HCT116 (cell line): ENCODE data around the gene NSUN7.

Source experiments
- CEBPB ChIP-seq: IDR thresholded peaks from 2 replicates; pipeline ENCODE4 v1.6.1; 2012; ENCODE audit warnings: low read depth
- CTCF ChIP-seq, 3 experiments: fragments of 200-600 bp in 1 of 3; sonication (generic) in 1 of 3; IDR thresholded peaks in 2 of 3; conservative IDR thresholded peaks in 1 of 3; 2 replicates each; pipeline ENCODE4 v1.5.1; 2012 to 2017; ENCODE audit warnings: low read depth in 2 of 3, low read length in 2 of 3, antibody characterized with exemption in 1 of 3, borderline replicate concordance in 1 of 3, control low read depth in 1 of 3, mild to moderate bottlenecking in 1 of 3, mixed read lengths in 1 of 3, mixed run types in 1 of 3, moderate library complexity in 1 of 3; ENCODE audit not compliant: insufficient read depth in 1 of 3
- EGR1 ChIP-seq: IDR thresholded peaks from 2 replicates; pipeline ENCODE4 v1.6.1; 2012; ENCODE audit warnings: low read depth
- EZH2 ChIP-seq: fragments of 200-600 bp; sonication (generic); IDR thresholded peaks from 2 replicates; pipeline ENCODE4 v1.6.1; 2017; ENCODE audit warnings: antibody characterized with exemption, mixed run types
- FOSL1 ChIP-seq: IDR thresholded peaks from 2 replicates; pipeline ENCODE4 v1.6.1; 2012; ENCODE audit warnings: low read depth
- POLR2A ChIP-seq: IDR thresholded peaks from 2 replicates; pipeline ENCODE4 v1.7.0; 2011; ENCODE audit warnings: borderline replicate concordance; ENCODE audit not compliant: insufficient read depth, insufficient read length; ENCODE audit errors: extremely low read depth
- POLR2AphosphoS5 ChIP-seq: IDR thresholded peaks from 2 replicates; pipeline ENCODE4 v1.6.1; 2011; ENCODE audit warnings: mild to moderate bottlenecking, low read depth, low read length, moderate library complexity
- REST ChIP-seq: IDR thresholded peaks from 2 replicates; pipeline ENCODE4 v1.6.1; 2012; ENCODE audit warnings: low read depth
- SP1 ChIP-seq: IDR thresholded peaks from 2 replicates; pipeline ENCODE4 v1.6.1; 2012; ENCODE audit warnings: low read depth
- TCF7L2 ChIP-seq: IDR thresholded peaks from 2 replicates; pipeline ENCODE4 v1.7.0; 2011; ENCODE audit warnings: borderline replicate concordance, inconsistent platforms; ENCODE audit not compliant: insufficient read depth, insufficient read length; ENCODE audit errors: extremely low read depth
- YY1 ChIP-seq: IDR thresholded peaks from 2 replicates; pipeline ENCODE4 v1.6.1; 2011; ENCODE audit warnings: low read length, low read depth, moderate library complexity, mild to moderate bottlenecking; ENCODE audit not compliant: insufficient replicate concordance; ENCODE audit errors: extremely low read depth
- ZNF274 ChIP-seq: fragments of 200-500 bp; sonication (Bioruptor generic); IDR thresholded peaks from 2 replicates; pipeline ENCODE4 v1.6.1; 2014; ENCODE audit warnings: mild to moderate bottlenecking, low read depth, low read length, inconsistent platforms

GRCh38 chr4:40785727-40786126, 36.0 kb downstream of the NSUN7 start:
- TF ChIP-seq CTCF (IDR thresholded peaks at IDR 0.05 in 2 of 3, conservative IDR thresholded peaks at IDR 0.05 in 1 of 3; ENCODE audit: borderline replicate concordance in 1 of 3, insufficient read depth in 1 of 3, low read depth in 2 of 3, low read length in 2 of 3) (no peak), REST (no peak), POLR2AphosphoS5 (no peak), EZH2 (no peak), YY1 (no peak), TCF7L2 (no peak), SP1 (no peak), POLR2A (no peak), CEBPB (no peak), EGR1 (no peak), FOSL1 (no peak), ZNF274 (no peak)
